Stomach (tissue), 4 donors: Measurements from ENCODE around the gene LRRC7.

Source experiments
- POLR2A ChIP-seq, 4 donors: fragments of 450-650 bp; IDR thresholded peaks; one replicate each; pipeline ENCODE4 v1.6.1; 2016; ENCODE audit warnings: antibody characterized with exemption in 4 of 4, control low read depth in 2 of 4, mild to moderate bottlenecking in 1 of 4, moderate library complexity in 1 of 4
- POLR2AphosphoS5 ChIP-seq, 3 donors: sonication (generic); formaldehyde crosslinking; IDR thresholded peaks; one replicate each; pipeline ENCODE4 v1.6.1; 2016; ENCODE audit warnings: antibody characterized with exemption in 3 of 3
- TF ChIP-seq, protein P1 (sequence below), 7 experiments: fragments of 450-650 bp in 4 of 7; fragments of 200-600 bp in 3 of 7; sonication (generic) in 3 of 7; IDR thresholded peaks; one replicate each; pipeline ENCODE4 v1.5.1; 2016 to 2019; ENCODE audit warnings: antibody characterized with exemption in 7 of 7, control low read depth in 2 of 7, mild to moderate bottlenecking in 1 of 7

DNA sequence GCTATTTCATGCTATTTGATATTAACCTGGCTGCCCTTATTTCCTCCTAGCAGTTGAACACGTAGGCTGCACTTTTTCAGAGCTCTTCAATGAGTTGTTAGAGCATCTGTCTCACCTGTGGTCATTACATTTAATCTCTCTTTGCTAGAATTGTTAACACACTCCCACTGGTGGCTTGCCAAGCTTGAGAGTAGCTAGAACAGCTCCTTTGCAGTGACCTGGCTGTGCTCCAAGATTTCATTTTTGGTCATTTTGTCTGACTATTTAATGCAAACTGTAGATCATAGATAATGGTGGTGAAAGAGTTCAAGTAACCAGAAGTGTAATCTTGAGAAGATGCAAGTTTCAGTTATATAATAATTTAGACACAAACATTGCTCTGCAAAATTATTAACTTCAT is 105.6 kb downstream of the LRRC7 start:
- TF ChIP-seq, protein P1, sequence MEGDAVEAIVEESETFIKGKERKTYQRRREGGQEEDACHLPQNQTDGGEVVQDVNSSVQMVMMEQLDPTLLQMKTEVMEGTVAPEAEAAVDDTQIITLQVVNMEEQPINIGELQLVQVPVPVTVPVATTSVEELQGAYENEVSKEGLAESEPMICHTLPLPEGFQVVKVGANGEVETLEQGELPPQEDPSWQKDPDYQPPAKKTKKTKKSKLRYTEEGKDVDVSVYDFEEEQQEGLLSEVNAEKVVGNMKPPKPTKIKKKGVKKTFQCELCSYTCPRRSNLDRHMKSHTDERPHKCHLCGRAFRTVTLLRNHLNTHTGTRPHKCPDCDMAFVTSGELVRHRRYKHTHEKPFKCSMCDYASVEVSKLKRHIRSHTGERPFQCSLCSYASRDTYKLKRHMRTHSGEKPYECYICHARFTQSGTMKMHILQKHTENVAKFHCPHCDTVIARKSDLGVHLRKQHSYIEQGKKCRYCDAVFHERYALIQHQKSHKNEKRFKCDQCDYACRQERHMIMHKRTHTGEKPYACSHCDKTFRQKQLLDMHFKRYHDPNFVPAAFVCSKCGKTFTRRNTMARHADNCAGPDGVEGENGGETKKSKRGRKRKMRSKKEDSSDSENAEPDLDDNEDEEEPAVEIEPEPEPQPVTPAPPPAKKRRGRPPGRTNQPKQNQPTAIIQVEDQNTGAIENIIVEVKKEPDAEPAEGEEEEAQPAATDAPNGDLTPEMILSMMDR (IDR thresholded peaks at IDR 0.05): no peak
- no peak for TF ChIP-seq POLR2AphosphoS5 (IDR thresholded peaks at IDR 0.05)
- TF ChIP-seq POLR2A (IDR thresholded peaks at IDR 0.05): no peak
